ENCODE measurements around the gene ACTA1.

- no peak for TF ChIP-seq CTCF (IDR thresholded peaks at IDR 0.05)
- no peak for TF ChIP-seq POLR2A (IDR thresholded peaks at IDR 0.05)
Observed at GRCh38 chr1:229397762-229398161, 36.1 kb downstream of the ACTA1 start.
